Measurements from ENCODE around the gene IL32. TPM values are rescaled to one million over a fixed set of nuclear protein-coding genes. Genes with fewer than 3 reads are reported as not detected.

IL32 gene
- total RNA-seq, 1 experiment from 2014 or later: 22.8 TPM

- in situ Hi-C loops (cut with HindIII; ENCODE audit: low sequenced_read_pairs): no loop called here
- no peak for DNase-seq (ENCODE audit: low spot score)
Observed at GRCh38 chr16:3026609-3027488, 38.6 kb upstream of the IL32 start.

GRCh38 chr16:3027489-3027795 lies 38.0 kb upstream of the IL32 start:
- no peak for DNase-seq (ENCODE audit: low spot score)
- in situ Hi-C loops (cut with HindIII; ENCODE audit: low sequenced_read_pairs): no loop called here

DNA sequence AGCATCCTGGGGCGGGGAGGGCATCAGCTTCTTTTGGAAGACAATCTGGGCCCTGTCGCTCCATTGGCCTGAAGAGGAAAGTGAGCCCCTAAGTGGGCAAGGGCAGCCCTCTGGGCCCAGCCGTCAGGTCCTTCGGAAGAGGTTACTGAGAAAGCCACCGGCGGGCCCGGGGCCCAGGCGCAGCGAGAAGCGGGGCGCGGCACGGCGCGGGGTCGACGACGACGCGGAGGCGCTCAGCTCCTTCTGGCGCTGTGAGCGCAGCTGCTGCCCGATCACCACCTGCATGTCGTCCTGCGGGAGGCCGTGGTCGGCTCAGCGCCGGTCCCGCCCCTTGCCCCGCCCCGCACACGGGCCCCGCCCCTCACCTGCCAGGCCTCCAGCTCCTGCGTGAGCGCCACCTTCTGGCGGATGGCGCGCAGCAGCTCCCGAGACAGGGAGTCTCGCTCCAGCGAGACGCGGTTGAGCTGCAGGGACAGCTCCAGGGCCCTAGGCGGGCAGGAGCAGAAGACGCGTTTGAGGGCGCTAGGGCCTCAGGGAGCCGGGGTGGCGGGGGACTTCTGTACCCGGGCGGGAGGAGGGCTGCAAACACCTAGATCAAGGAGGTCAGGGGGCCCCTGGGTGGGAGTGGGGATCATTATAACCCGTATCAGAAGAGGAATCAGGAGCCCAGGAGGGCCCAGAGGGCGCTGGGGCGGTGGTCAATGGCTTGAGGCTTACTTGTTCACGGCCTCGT lies 37.3 kb upstream of the IL32 start:
- DNase-seq (ENCODE audit: low spot score): peak; percentile 91
- in situ Hi-C loops (cut with HindIII; ENCODE audit: low sequenced_read_pairs): no loop called here

DNA sequence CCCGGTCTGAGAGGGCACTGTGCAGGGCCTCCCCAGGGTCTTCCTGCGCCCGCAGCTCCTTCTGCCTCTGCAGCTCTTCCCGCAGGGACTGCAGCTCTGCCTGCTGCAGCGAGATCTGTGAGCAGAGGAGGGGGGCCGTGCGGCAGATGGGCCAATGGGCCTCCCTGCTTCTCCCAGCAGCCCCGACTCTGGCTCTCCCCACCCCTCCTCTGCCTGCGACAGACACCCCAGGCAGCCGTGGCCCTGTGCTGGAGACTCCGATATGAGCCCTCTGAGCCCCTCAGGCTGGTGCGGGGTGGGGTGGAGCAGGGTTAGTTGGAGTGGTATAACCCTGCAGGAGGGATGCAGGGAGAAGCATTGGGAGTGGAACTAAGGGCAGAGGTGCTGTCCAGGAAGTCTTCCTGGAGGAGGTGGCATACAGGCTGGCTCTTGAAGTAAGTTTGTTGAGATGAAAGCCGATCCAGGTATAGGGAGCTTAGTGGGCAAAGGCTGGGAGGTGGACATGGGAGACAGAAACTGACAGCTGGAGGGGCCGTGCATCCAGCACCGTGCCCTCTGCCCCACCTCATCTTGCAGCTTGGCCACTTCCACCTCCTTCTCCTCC lies 36.6 kb upstream of the IL32 start:
- DNase-seq (ENCODE audit: low spot score): no peak
- in situ Hi-C loops (cut with HindIII; ENCODE audit: low sequenced_read_pairs): no loop called here

- no peak for DNase-seq (ENCODE audit: low spot score)
- in situ Hi-C loops (cut with HindIII; ENCODE audit: low sequenced_read_pairs): no loop called here
Observed at GRCh38 chr16:3029491-3030221, 35.8 kb upstream of the IL32 start.

GRCh38 chr16:3030222-3031212 lies 34.9 kb upstream of the IL32 start:
- DNase-seq (ENCODE audit: low spot score): no peak
- in situ Hi-C loops (cut with HindIII; ENCODE audit: low sequenced_read_pairs): no loop called here

DNA sequence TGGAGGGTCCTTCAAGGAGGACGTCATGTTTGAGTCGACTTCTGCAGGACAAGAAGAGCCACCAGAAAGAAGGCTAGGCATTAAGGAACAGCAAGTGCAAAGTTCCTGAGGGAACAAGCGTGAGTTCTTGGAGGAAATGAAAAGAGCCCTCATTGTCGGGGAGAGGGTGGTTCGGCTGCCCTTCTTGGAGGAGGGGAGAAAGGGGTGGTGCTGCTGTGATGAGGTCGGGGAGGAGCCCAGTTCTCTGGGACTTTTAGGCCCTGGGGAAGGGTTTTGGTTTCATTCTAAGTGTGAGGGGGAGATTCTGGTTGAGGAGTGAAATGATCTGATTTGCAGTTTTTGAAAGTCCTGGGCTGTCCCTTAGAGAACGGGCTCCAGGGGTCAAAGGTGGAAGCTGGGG lies 32.8 kb upstream of the IL32 start:
- no peak for DNase-seq (ENCODE audit: low spot score)
- in situ Hi-C loops (cut with HindIII; ENCODE audit: low sequenced_read_pairs): no loop called here

GRCh38 chr16:3035289-3035971 lies 30.0 kb upstream of the IL32 start:
- in situ Hi-C loops (cut with HindIII; ENCODE audit: low sequenced_read_pairs): no loop called here
- no peak for DNase-seq (ENCODE audit: low spot score)

DNA sequence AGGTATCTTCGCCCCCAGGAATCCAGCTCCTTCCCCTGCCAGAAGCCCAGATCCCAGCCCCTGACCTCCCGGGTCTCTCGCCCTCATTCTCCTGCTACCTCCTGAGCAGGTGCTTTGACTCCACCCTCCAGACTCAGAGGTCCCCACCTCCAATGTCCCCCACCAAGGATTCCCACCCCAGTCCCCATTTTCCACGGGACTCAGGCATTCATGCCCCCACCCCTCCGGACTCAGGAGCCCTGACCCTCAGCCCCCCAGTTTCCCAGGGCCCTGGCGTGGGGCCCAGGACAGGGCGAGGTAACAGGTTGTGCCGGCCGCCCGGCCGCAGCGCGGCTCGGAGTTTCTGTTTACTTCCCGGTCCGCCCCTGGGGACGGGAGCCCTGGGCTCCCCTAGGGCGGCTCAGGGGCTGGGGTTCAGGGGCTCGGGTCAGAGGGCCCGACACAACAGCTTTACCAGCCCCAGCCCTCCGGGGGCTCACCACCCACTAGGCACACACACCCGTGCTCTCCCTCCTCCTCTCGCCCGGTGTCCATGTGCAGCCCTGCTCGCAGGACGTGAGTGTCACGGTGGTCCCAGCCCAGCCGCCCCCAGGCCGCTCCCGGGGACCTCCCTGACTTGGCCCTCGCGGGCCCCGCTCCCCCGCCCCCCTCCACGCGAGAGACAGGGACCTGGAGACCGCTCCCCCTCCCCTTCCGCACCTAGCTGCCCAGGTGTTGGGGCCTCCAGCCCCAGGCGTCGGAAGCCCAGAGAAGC lies 29.3 kb upstream of the IL32 start:
- DNase-seq (ENCODE audit: low spot score): no peak
- in situ Hi-C loops (cut with HindIII; ENCODE audit: low sequenced_read_pairs): no loop called here

- DNase-seq (ENCODE audit: low spot score): no peak
- in situ Hi-C loops (cut with HindIII; ENCODE audit: low sequenced_read_pairs): no loop called here
Observed at GRCh38 chr16:3036726-3037315, 28.6 kb upstream of the IL32 start, which contains the start of gene BICDL2. Gene BICDL2 (minus strand): TSS chr16:3036944. CDS start chr16:3035496, 1,448 bp downstream.

DNA sequence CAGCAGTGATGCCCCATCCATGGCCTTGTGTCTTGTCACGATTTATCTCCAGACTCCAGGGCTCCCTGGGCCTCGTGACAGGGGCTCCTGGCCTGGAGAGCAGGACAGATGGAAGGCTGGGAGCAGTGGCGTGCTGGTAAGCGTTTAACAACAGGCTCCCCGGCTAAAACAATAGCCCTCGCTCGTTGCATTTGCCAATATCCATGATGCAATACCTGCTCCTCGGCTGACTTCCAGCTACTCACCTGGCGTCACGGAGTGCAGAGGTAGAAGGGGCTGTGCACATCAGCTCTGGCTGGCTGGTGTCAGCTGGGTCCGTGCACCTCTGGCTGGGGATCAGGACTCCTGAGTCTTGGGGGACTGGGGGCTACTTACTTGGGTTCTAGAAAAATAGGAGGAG lies 27.2 kb upstream of the IL32 start:
- in situ Hi-C loops (cut with HindIII; ENCODE audit: low sequenced_read_pairs): no loop called here
- DNase-seq (ENCODE audit: low spot score): no peak

DNA sequence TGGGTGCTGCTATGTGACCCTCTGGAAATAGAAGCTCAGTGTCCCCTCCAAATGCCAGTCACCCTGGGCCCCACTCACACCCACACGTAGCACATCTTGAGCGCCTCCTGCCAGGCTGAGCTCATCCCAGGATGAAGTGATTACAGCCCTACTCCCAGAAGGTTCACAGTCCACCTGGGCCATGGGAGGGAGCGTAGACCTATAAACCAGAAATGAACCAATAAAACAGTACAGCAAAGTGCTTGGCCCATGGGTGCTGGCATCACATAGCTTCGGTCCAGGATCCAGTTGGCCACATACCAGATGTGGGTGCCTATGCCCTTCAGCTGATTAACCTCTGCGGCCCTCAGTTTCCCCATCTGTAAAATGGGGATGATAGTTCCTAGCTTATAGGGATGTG lies 26.5 kb upstream of the IL32 start:
- no peak for DNase-seq (ENCODE audit: low spot score)
- in situ Hi-C loops (cut with HindIII; ENCODE audit: low sequenced_read_pairs): no loop called here

DNA sequence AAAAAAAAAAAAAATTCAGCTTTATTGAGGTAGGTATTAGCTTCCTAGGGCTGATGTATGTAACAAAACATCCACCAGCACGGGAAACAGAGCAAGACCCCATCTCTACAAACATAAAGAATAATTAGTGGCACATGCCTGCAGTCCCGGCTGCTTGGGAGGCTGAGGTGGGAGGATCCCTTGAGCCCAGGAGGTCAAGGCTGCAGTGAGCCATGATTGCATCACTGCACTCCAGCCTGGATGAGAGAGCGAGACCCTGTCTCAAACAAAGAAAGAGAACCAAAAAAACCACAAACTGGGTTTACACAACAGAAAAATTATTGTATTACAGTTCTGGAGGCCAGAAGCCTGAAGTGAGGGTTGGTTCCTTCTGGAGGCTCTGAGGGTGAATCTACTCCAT lies 23.1 kb upstream of the IL32 start:
- in situ Hi-C loops (cut with HindIII; ENCODE audit: low sequenced_read_pairs): no loop called here
- DNase-seq (ENCODE audit: low spot score): no peak

GRCh38 chr16:3044708-3045107 lies 20.7 kb upstream of the IL32 start:
- no peak for DNase-seq (ENCODE audit: low spot score)
- in situ Hi-C loops (cut with HindIII; ENCODE audit: low sequenced_read_pairs): no loop called here

DNA sequence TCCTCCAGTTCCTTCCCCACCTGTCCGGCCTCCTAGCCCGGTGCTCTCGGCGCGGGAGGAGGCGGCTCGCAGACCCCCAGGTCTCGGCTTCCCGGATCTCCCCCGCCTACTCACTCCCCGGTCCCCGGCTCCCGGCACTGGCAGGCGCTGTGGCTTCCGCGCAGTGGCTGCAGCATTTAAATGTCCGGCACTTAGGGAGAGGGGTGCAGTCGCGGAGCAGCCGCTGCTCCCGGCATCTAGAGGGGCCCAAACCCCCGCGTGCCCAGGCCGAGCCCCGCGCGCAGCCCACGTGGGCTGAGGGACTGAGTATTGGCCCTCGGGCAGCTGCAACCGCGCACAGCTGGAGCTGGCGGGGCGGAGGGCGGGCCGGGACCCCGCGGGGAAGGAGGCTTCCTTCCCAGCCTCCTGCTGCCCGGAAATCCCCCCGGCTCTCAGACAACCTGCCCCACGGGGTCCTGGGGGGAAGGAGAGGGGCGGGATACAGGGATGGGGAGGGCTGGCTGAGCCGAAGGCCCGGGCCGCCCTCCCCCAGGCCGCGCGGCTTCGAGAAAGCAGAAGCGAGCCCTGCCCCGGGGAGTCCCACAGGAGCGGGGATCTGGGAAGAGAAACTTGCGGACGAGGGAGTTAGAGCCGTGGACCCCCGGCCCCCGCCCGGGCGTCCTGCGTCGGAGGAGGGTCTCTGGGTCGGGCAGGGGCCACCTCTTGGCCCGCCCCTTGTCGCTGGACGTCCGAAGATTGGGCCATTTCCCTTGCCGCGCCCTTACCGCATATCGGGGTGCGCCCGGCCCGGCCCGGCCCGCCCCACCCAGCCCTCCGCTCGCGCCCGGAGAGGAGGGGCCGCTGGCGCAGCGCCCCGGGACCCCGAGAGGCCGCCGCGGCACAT lies 19.4 kb upstream of the IL32 start, which contains the start of gene MMP25:
TSS of gene MMP25 (plus strand) at position 804 of the 883 bp plus-strand sequence. CDS start 357 bp downstream, outside the sequence.
- in situ Hi-C loops (cut with HindIII; ENCODE audit: low sequenced_read_pairs): no loop called here
- no peak for DNase-seq (ENCODE audit: low spot score)
